Fibroblast of pulmonary artery (primary cell): ENCODE data around the gene DLX4.
A peak's percentile ranks its signal among the peaks of the same experiment; 100 is the strongest.

Source experiments
- DNase-seq: peaks from one replicate; pipeline ENCODE4 v3.0.0-alpha.2; 2010; ENCODE audit warnings: low read depth
- H3K4me3 ChIP-seq: replicated peaks from 2 replicates; pipeline ENCODE4 v1.5.1; 2011; ENCODE audit warnings: low read depth, mild to moderate bottlenecking, control low read depth, low read length, moderate library complexity
- TF ChIP-seq, protein P1 (sequence below): IDR thresholded peaks from 2 replicates; pipeline ENCODE4 v1.5.1; 2011; ENCODE audit warnings: mild to moderate bottlenecking, control low read depth, low read length, inconsistent platforms; ENCODE audit errors: missing control alignments

Gene DLX4

DNA sequence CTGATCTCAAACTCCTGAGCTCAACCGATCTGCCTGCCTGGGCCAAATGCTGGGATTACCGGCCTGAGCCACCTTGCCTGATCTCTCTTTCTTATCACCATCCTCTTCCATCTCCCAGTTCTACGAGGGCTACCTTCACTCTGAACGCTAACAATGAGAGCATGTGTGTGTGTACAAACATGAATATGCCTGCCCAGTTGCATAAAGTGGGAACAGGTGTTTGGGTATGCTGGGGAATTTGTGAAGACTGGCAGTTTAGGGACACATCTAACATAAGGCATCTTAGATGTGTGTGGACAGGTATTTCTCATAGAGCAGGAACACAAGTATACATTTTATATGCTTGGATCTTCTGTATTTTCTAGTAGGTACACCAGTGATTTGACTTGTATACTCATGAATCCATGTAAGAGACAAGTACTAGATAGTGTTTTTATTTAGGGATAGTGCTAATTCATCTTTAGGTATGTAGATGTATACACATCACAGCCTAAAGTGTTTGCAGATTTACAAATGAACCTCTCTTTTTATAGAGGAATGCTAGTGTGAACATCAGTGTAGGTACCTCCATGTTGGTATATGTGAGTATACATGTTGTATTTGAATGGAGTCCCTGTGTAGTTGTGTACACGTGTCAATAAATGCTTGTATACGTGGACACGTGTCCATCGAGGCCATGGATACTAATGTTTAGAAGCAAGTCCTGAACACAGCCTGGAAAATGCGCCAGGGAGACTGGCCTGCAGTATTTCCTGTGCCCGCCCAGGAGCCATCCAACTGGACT is 1.2 kb upstream of the DLX4 start:
- TF ChIP-seq, protein P1, sequence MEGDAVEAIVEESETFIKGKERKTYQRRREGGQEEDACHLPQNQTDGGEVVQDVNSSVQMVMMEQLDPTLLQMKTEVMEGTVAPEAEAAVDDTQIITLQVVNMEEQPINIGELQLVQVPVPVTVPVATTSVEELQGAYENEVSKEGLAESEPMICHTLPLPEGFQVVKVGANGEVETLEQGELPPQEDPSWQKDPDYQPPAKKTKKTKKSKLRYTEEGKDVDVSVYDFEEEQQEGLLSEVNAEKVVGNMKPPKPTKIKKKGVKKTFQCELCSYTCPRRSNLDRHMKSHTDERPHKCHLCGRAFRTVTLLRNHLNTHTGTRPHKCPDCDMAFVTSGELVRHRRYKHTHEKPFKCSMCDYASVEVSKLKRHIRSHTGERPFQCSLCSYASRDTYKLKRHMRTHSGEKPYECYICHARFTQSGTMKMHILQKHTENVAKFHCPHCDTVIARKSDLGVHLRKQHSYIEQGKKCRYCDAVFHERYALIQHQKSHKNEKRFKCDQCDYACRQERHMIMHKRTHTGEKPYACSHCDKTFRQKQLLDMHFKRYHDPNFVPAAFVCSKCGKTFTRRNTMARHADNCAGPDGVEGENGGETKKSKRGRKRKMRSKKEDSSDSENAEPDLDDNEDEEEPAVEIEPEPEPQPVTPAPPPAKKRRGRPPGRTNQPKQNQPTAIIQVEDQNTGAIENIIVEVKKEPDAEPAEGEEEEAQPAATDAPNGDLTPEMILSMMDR = no peak
- peak overlapping the region; percentile 42 for H3K4me3 ChIP-seq
- peak; percentile 5 for DNase-seq

DNA sequence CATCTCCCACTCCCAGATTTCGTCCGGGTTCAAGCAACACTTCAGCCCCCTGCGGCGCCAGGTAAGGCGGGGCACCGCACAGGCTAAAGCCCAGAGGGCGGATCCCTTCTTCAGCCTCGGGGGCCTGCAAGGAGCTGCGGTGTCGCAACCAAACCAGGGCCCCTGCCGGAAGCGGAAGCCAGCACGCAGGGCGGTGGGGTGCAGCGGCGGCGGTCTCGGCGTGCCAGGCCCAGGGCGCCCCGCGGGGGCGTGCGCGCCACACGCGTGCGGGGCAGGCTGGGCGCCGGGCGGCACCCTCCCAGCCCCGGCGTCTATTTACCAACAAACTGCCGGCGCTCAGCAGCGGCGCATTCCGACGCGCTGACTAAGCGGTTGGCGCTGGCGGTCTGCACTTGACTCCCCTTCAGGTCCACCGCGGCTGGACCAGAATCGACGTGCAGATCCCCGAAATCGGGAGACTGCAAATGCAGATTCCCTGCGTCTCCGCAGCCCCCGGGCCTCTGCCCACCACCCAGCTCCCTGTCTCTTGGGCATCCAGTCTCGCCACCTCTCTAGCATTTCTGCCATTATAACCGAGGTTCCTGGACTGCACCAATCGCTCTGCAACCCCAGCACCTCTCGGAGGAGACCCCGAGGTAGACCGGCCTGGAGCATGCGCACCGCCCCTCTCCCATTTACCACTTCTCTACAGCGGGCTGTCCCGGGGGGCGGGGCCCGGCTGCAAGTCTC is 421 bp upstream of the DLX4 start:
- peak; percentile 79 for DNase-seq
- TF ChIP-seq, protein P1 = no peak
- peak overlapping the region; percentile 42 for H3K4me3 ChIP-seq

DNA sequence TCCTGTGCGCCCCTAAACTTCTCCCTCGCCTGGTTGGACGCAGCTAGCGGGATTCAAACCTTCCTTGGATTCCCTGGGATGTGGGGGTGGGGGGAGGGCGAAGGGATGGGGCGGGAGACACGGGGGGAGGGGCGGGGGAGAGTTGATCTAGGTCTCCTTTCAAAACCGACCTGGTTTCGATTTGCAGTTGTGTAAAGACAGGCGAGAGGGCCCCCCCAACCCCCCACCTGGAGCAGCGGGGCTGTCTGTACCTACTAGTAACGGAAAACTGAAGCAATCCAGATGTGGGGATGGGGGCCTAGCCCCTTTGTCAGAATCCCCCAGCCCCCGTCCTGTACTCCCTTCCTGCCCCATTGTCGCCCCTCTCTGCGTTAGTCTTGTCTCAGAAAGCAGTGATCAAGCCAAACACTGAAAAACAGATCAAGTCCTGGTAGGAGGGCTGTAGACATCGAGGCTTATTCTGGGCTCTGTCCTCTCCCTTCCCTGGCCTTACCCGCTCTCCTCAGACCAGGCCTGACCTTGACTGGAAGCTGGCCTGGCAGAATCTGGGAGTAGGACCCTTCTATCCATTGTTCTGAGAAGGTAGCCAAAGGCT is 902 bp downstream of the DLX4 start:
- H3K4me3 ChIP-seq = no peak overlapping the region
- TF ChIP-seq, protein P1 = no peak
- DNase-seq = no peak

DNA sequence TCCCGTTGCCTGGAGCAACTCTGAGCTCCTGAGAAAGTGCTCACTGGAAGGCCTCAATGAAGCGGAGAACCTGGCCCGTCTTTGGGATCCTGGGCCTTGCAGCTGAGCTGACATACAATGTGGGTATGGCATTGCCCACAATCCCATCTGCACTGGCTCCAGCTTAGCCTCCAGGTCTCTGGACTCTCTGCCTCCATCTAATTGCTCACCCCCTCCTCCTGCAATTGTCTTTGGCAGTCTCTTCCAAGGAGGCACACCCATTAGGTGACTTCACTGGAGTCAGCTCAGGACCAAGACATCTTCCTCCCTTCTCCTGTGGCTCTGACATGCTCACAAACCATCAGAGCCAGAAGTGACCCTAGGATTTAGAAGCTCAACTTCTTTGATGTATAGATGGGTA is 1.5 kb downstream of the DLX4 start:
- H3K4me3 ChIP-seq = no peak overlapping the region
- DNase-seq = no peak
- TF ChIP-seq, protein P1 = no peak

DNA sequence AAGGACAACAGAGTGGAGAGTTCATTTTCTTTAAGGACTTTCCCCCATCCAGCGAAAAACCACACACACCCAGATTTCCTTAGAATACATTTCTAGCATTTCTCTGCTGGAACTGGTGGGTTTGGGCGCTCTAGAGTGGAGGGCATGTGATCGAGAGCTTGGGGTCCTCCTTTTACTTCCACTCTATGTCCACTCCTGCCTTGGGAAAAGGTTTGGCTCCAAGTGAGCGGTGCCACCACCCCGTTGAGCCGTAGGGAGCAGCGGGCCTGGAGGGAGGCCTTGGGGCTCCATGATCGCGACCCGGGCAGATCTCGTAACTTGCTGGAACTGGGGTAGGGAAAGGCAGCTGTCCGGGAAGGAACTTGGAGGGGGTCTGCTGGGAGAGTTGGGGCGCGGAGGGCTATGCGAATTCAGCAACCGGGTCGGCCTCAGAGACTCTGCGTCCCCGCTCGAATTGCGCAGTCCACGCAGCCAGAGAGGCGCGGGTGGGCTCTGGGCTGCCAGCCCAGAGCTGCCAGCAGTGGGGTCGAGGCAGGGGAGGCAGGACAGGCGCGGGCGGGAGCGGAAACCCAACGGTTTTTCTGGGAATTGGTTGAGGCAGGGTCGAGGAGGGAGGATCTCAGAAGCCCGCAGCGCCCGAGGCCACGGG is 2.3 kb downstream of the DLX4 start:
- no peak overlapping the region for H3K4me3 ChIP-seq
- no peak for DNase-seq
- TF ChIP-seq, protein P1 = no peak

DNA sequence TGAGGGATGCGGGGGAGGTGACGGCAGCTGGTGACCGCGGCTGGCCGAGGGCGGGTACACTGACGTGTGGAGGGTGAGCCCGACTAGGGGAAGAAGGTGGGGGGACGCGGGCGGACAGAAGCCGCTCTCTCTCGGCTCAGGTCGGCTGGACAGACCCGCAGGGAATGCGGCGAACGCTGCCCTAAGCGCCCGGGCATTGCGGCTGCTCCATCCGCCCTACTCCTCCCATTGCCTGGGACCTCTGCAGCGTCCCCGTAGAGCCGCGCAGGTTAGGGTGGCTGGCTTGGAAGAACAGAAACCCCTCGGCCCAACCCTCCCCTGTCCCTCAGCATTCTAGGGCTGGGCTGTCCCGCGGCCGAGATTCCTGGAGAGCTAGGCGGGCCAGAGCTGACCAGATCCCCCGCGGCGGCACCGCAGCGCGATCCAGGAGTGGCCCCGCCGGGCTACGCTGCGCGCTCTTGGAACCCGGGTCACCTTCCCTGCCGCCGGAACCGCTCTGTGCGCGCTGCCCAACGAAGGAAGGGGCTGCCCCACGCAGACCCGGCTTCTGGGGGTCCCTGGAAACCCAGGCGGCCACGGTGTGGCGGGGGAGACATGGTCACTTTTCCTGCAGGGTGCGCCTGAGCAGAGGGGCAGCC is 3.0 kb downstream of the DLX4 start:
- TF ChIP-seq, protein P1 = no peak
- no peak overlapping the region for H3K4me3 ChIP-seq

More for the DNA sequence above, 3.0 kb downstream of the DLX4 start:
- no peak for DNase-seq
